DOHH2 (cell line): ENCODE measurements around the gene NDE1.
"Not testable (repeated sequence)": the region's sequence is repeated elsewhere in the genome, so short reads cannot be mapped to it uniquely, and the experiment has no call there.

Experiments
- CTCF ChIP-seq: fragments of 200-600 bp; sonication (generic); IDR thresholded peaks from one replicate; pipeline ENCODE4 v1.5.1; 2014; ENCODE audit warnings: antibody characterized with exemption, mild to moderate bottlenecking, low read depth, low read length; ENCODE audit not compliant: poor library complexity, severe bottlenecking
- EZH2phosphoT487 ChIP-seq: fragments of 200-600 bp; sonication (generic); IDR thresholded peaks from 2 replicates; pipeline ENCODE4 v1.6.1; 2017; ENCODE audit warnings: borderline replicate concordance, mild to moderate bottlenecking, antibody characterized with exemption, low read length, moderate library complexity, mixed read lengths

DNA sequence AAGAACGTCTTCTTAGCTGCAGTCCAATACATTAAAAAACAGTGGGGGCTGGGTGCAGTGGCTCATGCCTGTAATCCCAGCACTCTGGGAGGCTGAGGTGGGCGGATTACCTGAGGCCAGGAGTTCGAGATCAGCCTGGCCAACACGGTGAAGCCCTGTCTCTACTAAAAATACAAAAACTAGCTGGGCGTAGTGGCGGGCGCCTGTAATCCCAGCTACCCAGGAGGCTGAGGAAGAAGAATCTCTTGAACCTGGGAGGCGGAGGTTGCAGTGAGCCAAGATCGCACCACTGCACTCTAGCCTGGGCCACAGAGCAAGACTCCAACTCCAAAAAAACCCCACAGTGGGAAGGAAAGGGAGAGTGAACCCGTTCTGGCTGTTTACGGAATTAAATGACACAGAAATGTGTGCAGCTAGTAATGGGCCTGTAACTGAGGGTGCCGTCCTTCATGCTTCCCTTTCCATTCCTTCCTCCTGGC is 42.8 kb upstream of the NDE1 start:
- not testable (repeated sequence) for TF ChIP-seq CTCF, EZH2phosphoT487
